Measurements from ENCODE around the gene GMDS.

GMDS gene

GRCh38 chr6:2035826-2036709 is 209.3 kb downstream of the GMDS start:
- no peak for DNase-seq (ENCODE audit: low read depth, low spot score)

DNA sequence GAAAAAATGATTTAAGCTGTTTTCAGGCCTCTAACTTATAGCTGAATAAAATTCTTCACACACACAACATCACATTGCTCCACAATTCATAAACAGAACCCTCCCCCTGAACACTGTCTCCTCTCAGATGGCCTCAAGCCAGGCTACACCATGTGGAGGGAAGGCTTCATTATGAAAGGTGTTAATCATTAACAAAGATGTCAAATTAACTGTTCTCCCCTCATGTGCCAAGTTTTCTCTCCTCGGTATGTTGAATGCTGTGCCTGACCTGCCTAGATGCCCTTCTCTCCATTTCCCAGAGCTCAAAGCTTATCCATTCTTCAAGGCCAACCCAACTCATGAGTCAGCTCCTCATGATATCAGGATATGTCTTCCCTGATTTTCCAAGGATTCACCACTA is 210.4 kb downstream of the GMDS start:
- no peak for DNase-seq (ENCODE audit: low read depth, low spot score)

- no peak for DNase-seq (ENCODE audit: low read depth, low spot score)
Observed at GRCh38 chr6:2034256-2034655, 211.1 kb downstream of the GMDS start.

DNA sequence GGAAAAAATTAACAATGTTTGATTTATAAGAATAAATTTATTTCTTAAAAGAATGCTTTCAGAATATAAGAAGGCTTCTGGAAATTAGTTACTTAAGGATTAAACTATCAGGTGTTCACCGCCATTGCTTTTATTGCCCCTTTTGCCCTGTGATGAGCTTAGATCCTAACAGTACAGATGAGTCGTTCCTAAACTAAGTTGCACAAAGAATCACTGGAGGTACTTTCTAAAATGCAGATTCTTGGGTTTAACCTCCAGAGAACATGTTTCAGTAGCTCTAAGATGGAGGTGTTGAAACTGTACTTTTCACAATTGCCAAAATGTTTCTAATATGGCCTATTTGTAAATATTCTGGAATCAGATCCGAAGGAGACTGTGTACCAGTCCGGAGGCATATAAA is 211.9 kb downstream of the GMDS start:
- DNase-seq (ENCODE audit: low read depth, low spot score): no peak

GRCh38 chr6:2030682-2031244 is 214.6 kb downstream of the GMDS start:
- DNase-seq (ENCODE audit: low read depth, low spot score): peak; percentile 70

- no peak for DNase-seq (ENCODE audit: low read depth, low spot score)
Observed at GRCh38 chr6:2029952-2030351, 215.5 kb downstream of the GMDS start.

- DNase-seq (ENCODE audit: low read depth, low spot score): no peak
Observed at GRCh38 chr6:2029130-2029794, 216.1 kb downstream of the GMDS start.

DNA sequence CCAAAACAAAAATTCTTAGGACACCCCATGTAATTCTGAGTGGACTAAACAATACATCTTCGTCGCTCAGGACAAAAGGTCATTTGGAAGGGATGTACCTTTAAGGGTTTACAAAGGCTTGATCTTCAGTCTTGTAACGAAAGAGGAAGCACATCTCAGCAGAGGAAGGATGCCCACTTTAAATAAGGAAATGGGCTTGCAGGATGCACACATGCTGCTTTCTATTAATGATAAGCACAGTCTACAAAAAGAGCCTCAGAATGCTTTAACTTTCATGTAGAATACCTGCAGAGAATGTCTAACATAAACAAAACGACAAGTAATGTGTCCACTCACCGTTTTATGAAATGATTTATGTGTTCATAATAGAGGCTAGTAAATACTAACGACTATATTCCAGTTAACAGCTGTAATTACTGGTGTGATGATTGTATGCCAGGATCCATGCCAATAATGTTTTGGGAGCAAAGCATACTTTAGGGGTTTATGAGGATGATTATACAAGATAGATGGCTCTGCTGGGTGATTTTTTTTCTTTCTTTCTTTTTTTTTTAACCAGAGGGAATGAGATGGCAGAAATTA is 216.9 kb downstream of the GMDS start:
- no peak for DNase-seq (ENCODE audit: low read depth, low spot score)

GRCh38 chr6:2026133-2026532 is 219.3 kb downstream of the GMDS start:
- no peak for DNase-seq (ENCODE audit: low read depth, low spot score)

GRCh38 chr6:2021713-2022125 is 223.7 kb downstream of the GMDS start:
- DNase-seq (ENCODE audit: low read depth, low spot score): no peak

GRCh38 chr6:2020909-2021308 is 224.5 kb downstream of the GMDS start:
- peak; percentile 42 for DNase-seq (ENCODE audit: low read depth, low spot score)

- no peak for DNase-seq (ENCODE audit: low read depth, low spot score)
Observed at GRCh38 chr6:2019051-2019450, 226.4 kb downstream of the GMDS start.

- DNase-seq (ENCODE audit: low read depth, low spot score): no peak
Observed at GRCh38 chr6:2016040-2016439, 229.4 kb downstream of the GMDS start.

DNA sequence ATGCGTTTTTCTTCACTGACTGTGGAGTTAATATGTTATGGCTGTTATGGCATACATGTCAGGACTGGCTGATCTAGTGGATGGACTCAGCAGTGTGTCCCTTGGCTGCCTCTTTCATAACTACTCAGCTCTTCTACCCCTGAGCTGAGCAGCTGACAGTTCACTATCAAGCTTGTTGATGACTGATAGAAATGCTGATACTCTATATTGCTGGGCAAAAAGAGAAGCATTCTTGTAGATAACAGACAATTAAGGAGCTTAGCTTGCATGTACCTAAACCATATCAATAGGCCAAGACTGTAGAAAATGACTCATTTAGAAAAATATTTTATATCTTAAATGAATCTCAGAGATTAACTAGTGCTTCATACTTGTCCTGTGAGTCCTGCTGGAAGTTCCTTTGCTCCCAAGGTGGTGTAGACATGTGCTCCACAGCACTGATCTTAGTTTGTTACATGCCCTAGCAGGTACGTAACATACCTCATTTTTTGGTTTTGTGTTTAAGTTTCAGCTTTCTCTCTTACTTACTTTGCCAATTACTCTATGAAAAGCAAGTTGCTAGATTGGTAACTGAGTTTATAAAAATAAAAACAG is 236.9 kb downstream of the GMDS start:
- no peak for DNase-seq (ENCODE audit: low read depth, low spot score)

GRCh38 chr6:2007165-2007564 is 238.2 kb downstream of the GMDS start:
- DNase-seq (ENCODE audit: low read depth, low spot score): no peak

- DNase-seq (ENCODE audit: low read depth, low spot score): no peak
Observed at GRCh38 chr6:2004888-2005287, 240.5 kb downstream of the GMDS start.

DNA sequence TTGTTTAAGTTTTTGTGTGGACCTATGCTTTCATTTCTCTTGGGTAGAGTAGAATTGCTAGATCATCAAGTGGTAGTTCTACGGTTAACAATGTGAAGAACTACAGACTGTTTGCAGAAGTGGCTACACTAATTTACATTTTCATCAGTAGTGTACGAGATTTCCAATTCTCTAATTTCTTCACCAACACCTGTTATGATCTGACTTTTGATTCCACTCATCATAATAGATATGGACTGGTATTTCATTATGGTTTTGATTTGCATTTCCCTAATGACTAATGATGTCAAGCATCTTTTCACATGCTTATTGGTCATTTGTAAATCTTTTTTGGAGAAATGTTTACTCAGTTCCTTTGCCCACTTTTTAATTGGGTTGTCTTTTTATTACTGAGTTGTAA is 244.4 kb downstream of the GMDS start:
- DNase-seq (ENCODE audit: low read depth, low spot score): no peak

- DNase-seq (ENCODE audit: low read depth, low spot score): no peak
Observed at GRCh38 chr6:1997702-1998101, 247.7 kb downstream of the GMDS start.

DNA sequence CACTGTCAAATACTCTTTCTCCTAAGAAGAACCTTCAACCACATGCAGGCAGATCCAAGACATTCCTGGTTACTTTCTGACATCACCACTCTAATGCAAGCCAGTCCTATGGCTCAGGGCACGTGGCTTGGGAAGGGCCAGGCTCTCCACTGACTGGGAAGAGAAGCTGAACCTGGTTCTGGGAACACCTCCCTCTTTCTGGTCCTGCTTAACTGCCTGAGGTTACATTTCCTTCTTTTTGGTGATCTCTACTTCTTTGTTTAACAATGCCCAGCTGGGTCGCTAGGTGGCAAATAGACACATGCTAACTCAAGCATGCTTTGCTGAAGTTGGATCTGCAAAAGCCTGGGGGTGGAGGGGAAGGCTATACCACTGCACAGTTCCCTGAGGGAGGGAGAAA is 249.8 kb downstream of the GMDS start:
- DNase-seq (ENCODE audit: low read depth, low spot score): no peak

DNA sequence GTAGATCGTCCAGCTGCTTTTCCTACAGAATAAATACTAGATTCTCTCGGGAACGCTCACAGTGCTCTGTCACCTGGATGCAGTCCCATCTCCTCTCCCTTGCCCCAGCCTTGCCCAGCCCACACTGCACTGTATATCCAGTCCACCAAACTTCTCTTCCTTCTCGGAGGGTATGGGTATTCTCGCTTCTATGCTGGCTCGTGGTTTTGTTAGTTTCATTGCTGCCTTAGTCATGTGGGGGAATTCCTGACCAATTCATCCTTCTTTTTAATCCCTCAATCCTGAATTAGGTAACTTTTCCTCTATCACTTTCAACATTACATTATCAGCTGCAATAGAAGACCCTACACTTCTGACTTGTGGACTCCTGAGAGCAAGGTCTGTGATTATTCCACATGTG is 252.4 kb downstream of the GMDS start:
- DNase-seq (ENCODE audit: low read depth, low spot score): no peak

DNA sequence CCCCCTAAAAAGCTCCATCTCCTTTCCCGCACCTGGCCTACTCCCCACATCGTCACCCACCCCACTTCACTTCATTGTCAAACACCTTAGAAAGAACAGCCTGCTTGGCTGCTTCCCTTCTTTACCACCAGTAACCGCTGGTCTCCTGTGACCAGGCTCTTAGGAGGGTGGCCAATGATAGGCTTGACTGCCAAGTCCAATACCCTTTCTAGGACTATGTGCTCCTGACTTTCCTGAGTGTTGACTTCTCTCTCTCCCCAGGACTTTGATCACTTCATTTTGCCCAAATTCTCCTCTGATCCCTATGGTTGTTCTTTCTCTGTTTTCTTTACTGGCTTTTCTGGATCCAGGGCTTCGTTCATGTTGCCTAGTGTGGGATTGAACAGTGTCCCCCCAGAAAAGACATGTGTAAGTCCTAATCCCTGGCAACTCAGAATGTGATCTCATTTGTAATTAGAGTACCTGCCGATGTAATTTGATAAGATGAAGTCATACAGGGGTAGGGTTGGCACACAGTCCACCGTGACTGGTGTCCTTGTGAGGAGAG is 254.0 kb downstream of the GMDS start:
- DNase-seq (ENCODE audit: low read depth, low spot score): no peak

DNA sequence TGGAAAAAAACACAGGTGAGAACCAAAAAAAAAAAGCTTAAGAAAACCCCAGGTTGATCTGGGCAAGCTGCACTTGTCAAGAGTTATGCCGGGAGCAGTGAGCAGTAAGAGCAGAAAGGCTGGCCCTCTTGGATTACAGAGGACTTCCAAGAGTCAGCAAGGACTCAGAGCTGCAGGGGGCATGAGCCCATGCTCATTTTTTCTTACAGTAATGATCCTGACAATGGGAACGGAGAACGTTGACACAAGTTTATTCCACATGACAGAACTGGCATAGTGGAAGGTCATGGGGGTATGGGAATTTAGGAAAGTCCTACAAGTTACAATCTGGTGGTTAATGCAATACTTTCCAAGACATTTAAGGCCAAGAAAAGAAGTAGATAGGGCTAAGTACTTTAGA is 256.6 kb downstream of the GMDS start:
- no peak for DNase-seq (ENCODE audit: low read depth, low spot score)

All from brain pericyte (primary cell).